H9 (cell line): ENCODE data around the gene CXCL10. TPM values are rescaled to one million over a fixed set of nuclear protein-coding genes. Genes with fewer than 3 reads are reported as not detected.

Experiments
- DNase-seq: peaks from one replicate; pipeline ENCODE4 v3.0.0-alpha.2; 2017
- H2AFZ ChIP-seq: one replicate; pipeline ENCODE4 v1.6.1; 2013; ENCODE audit warnings: mild to moderate bottlenecking, low read length, control low read depth, moderate library complexity
- H2AK5ac ChIP-seq: 2 replicates; pipeline ENCODE4 v1.6.1; 2013; ENCODE audit warnings: low read length, control low read depth, mixed read lengths; ENCODE audit not compliant: insufficient read length
- H2BK120ac ChIP-seq: one replicate; pipeline ENCODE4 v1.6.1; 2013; ENCODE audit warnings: low read depth, mild to moderate bottlenecking, low read length, control low read depth, inconsistent platforms; ENCODE audit not compliant: poor library complexity, severe bottlenecking
- H2BK12ac ChIP-seq: 2 replicates; pipeline ENCODE4 v1.6.1; 2013; ENCODE audit warnings: low read length, control low read depth, mixed read lengths, low read depth; ENCODE audit not compliant: insufficient read length
- H2BK15ac ChIP-seq: 2 replicates; pipeline ENCODE4 v1.6.1; 2013; ENCODE audit warnings: low read depth, low read length, control low read depth
- H2BK20ac ChIP-seq: one replicate; pipeline ENCODE4 v1.6.1; 2013; ENCODE audit warnings: low read depth, mild to moderate bottlenecking, low read length, control low read depth, inconsistent platforms; ENCODE audit not compliant: poor library complexity, severe bottlenecking
- H2BK5ac ChIP-seq: 2 replicates; pipeline ENCODE4 v1.6.1; 2013; ENCODE audit warnings: low read length, control low read depth, mixed read lengths; ENCODE audit not compliant: insufficient read length
- H3K14ac ChIP-seq: 2 replicates; pipeline ENCODE4 v1.6.1; 2013; ENCODE audit warnings: low read length, control low read depth; ENCODE audit not compliant: insufficient read depth
- H3K18ac ChIP-seq: 2 replicates; pipeline ENCODE4 v1.6.1; 2013; ENCODE audit warnings: low read depth, mild to moderate bottlenecking, mixed read lengths, low read length, control low read depth; ENCODE audit not compliant: insufficient read length
- H3K23ac ChIP-seq: 2 replicates; pipeline ENCODE4 v1.6.1; 2013; ENCODE audit warnings: low read length, control low read depth, mixed read lengths, low read depth; ENCODE audit not compliant: insufficient read length
- H3K23me2 ChIP-seq: 2 replicates; pipeline ENCODE4 v1.6.1; 2013; ENCODE audit warnings: low read depth, mild to moderate bottlenecking, mixed read lengths, low read length, control low read depth; ENCODE audit not compliant: insufficient read length, poor library complexity, severe bottlenecking
- H3K27ac ChIP-seq: 2 replicates; pipeline ENCODE4 v1.5.1; 2013; ENCODE audit warnings: low read length, control low read depth, mixed read lengths, low read depth; ENCODE audit not compliant: insufficient read length
- H3K27me3 ChIP-seq: 2 replicates; pipeline ENCODE4 v1.6.1; 2013; ENCODE audit warnings: low read length, control low read depth, inconsistent platforms; ENCODE audit not compliant: insufficient read depth
- H3K4ac ChIP-seq: 2 replicates; pipeline ENCODE4 v1.6.1; 2013; ENCODE audit warnings: low read depth, mild to moderate bottlenecking, control low read depth, inconsistent platforms, low read length, moderate library complexity
- H3K4me1 ChIP-seq: 2 replicates; pipeline ENCODE4 v1.6.1; 2013; ENCODE audit warnings: low read length, control low read depth, inconsistent platforms; ENCODE audit not compliant: insufficient read depth
- H3K4me2 ChIP-seq: 2 replicates; pipeline ENCODE4 v1.6.1; 2013; ENCODE audit warnings: low read length, control low read depth, mixed read lengths; ENCODE audit not compliant: insufficient read length, insufficient read depth
- H3K56ac ChIP-seq: 2 replicates; pipeline ENCODE4 v1.6.1; 2013; ENCODE audit warnings: low read depth, mild to moderate bottlenecking, mixed read lengths, low read length, control low read depth; ENCODE audit not compliant: insufficient read length
- H3K79me1 ChIP-seq: 2 replicates; pipeline ENCODE4 v1.6.1; 2013; ENCODE audit warnings: low read depth, mild to moderate bottlenecking, moderate library complexity, low read length, control low read depth, inconsistent platforms; ENCODE audit not compliant: insufficient read depth, poor library complexity, severe bottlenecking
- H3K79me2 ChIP-seq: 2 replicates; pipeline ENCODE4 v1.6.1; 2013; ENCODE audit warnings: low read length, control low read depth, inconsistent platforms; ENCODE audit not compliant: insufficient read depth
- H3K9ac ChIP-seq: 2 replicates; pipeline ENCODE4 v1.6.1; 2013; ENCODE audit warnings: low read length, control low read depth, mixed read lengths; ENCODE audit not compliant: insufficient read length; ENCODE audit errors: extremely low read depth
- H3K9me3 ChIP-seq: one replicate; pipeline ENCODE4 v1.6.1; 2013; ENCODE audit warnings: low read depth, low read length, inconsistent platforms; ENCODE audit not compliant: control insufficient read depth
- H3T11ph ChIP-seq: one replicate; pipeline ENCODE4 v1.6.1; 2013; ENCODE audit warnings: mild to moderate bottlenecking, low read length, control low read depth, inconsistent platforms
- H4K20me1 ChIP-seq: one replicate; pipeline ENCODE4 v1.6.1; 2013; ENCODE audit not compliant: control insufficient read depth, insufficient read length, insufficient read depth
- H4K5ac ChIP-seq: 2 replicates; pipeline ENCODE4 v1.6.1; 2013; ENCODE audit warnings: low read depth, mild to moderate bottlenecking, mixed read lengths, low read length, control low read depth; ENCODE audit not compliant: insufficient read length
- H4K8ac ChIP-seq: replicated peaks from 2 replicates; pipeline ENCODE4 v1.6.1; 2013; ENCODE audit warnings: low read length, control low read depth, mixed read lengths, low read depth; ENCODE audit not compliant: insufficient read length
- H4K91ac ChIP-seq: 2 replicates; pipeline ENCODE4 v1.6.1; 2013; ENCODE audit warnings: low read depth, mild to moderate bottlenecking, moderate library complexity, mixed read lengths, low read length, control low read depth; ENCODE audit not compliant: insufficient read length
- H3K27ac Mint-ChIP-seq, 3 experiments: 2 replicates in 2 of 3; 3 replicates in 1 of 3; pipeline ENCODE4 v1.8.0; 2020 to 2021; ENCODE audit warnings: mixed read lengths in 3 of 3, mild to moderate bottlenecking in 1 of 3, moderate library complexity in 1 of 3
- H3K27me3 Mint-ChIP-seq: 2 replicates; pipeline ENCODE4 v1.8.0; 2021; ENCODE audit warnings: low read depth, mild to moderate bottlenecking, moderate library complexity, mixed read lengths
- H3K36me3 Mint-ChIP-seq, 3 experiments: 2 replicates in 2 of 3; 3 replicates in 1 of 3; pipeline ENCODE4 v1.8.0; 2020 to 2021; ENCODE audit warnings: low read depth in 3 of 3, mixed read lengths in 3 of 3; ENCODE audit not compliant: insufficient read depth in 1 of 3
- H3K4me1 Mint-ChIP-seq, 2 experiments: 2 replicates each; pipeline ENCODE4 v1.8.0; 2020; ENCODE audit warnings: mixed read lengths in 2 of 2
- H3K4me3 Mint-ChIP-seq, 2 experiments: 2 replicates in 1 of 2; 3 replicates in 1 of 2; pipeline ENCODE4 v1.8.0; 2020 to 2021; ENCODE audit warnings: mild to moderate bottlenecking in 2 of 2, mixed read lengths in 2 of 2, moderate library complexity in 1 of 2
- H3K9me3 Mint-ChIP-seq, 2 experiments: 2 replicates in 1 of 2; 3 replicates in 1 of 2; pipeline ENCODE4 v1.8.0; 2020; ENCODE audit warnings: mild to moderate bottlenecking in 2 of 2, mixed read lengths in 2 of 2, moderate library complexity in 1 of 2
- CTCF ChIP-seq: fragments of 200-600 bp; sonication (generic); conservative IDR thresholded peaks from 3 replicates; pipeline ENCODE4 v1.8.0; 2021; ENCODE audit warnings: antibody characterized with exemption, mild to moderate bottlenecking
- WGBS: extraction: QIAGEN DNeasy Blood & Tissue Kit; methylation state at CpG from one replicate; pipeline ENCODE4 v1.1.7; 2013; ENCODE audit warnings: missing lambda C conversion rate, low lambda C conversion rate, mixed read lengths; ENCODE audit not compliant: insufficient read length; ENCODE audit errors: extremely low coverage; 5-methylcytosine and 5-hydroxymethylcytosine counted together
- total RNA-seq: library from RNA; stranded (reverse); gene quantifications from 2 replicates; pipeline ENCODE4 v1.2.1, GENCODE V29; 2021

The CXCL10 gene
- total RNA-seq, 1 experiment from 2014 or later = not detected

GRCh38 chr4:75980576-75980975 lies 42.7 kb downstream of the CXCL10 start:
- Histone ChIP-seq H3K23ac (no peak overlapping the region), H2BK120ac (no peak overlapping the region), H3K14ac (no peak overlapping the region), H2BK15ac (no peak overlapping the region), H3K56ac (no peak overlapping the region), H2BK20ac (no peak overlapping the region), H3T11ph (no peak overlapping the region), H2BK12ac (no peak overlapping the region), H3K9me3 (peaks cover 10% of the 10 kb centered on the region), H2BK5ac (no peak overlapping the region), H3K9ac (no peak overlapping the region), H4K5ac (no peak overlapping the region), H4K20me1 (no peaks in the 10 kb centered on the region), H3K27ac (no peak overlapping the region), H3K23me2 (no peaks in the 10 kb centered on the region), H2AK5ac (no peak overlapping the region), H3K79me2 (peaks cover 13% of the 10 kb centered on the region; the same call in 1 of the 2 replicates), H3K18ac (no peak overlapping the region), H2AFZ (no peak overlapping the region), H4K8ac (no peak overlapping the region), H4K91ac (no peak overlapping the region), H3K27me3 (no peaks in the 10 kb centered on the region), H3K4me2 (no peak overlapping the region), H3K4ac (no peak overlapping the region), H3K4me1 (no peaks in the 10 kb centered on the region), H3K79me1 (peaks cover 4% of the 10 kb centered on the region)
- no peak overlapping the region for H3K27ac Mint-ChIP-seq
- peaks cover 47 to 69% (median 49%) of the 10 kb centered on the region in 3 experiments for H3K36me3 Mint-ChIP-seq
- no CpG with 5 or more reads among the region's 4 CpGs for WGBS
- TF ChIP-seq CTCF = no peak
- H3K4me3 Mint-ChIP-seq = no peak overlapping the region
- no peaks in the 10 kb centered on the region for H3K4me1 Mint-ChIP-seq
- H3K27me3 Mint-ChIP-seq = no peaks in the 10 kb centered on the region
- peaks cover 12 to 14% of the 10 kb centered on the region in 2 experiments; a peak in 4 of 5 replicates for H3K9me3 Mint-ChIP-seq
- no peak for DNase-seq
